GM19438 (cell line): ENCODE data around the gene MAGEL2.
"Not testable (repeated sequence)": the region's sequence is repeated elsewhere in the genome, so short reads cannot be mapped to it uniquely, and the experiment has no call there.

Experiments
- ATAC-seq: cut with Tn5 transposase; IDR thresholded peaks from one replicate; pipeline ENCODE4 v1.9.1; 2021; ENCODE audit warnings: low read depth; ENCODE audit not compliant: unreplicated experiment

The MAGEL2 gene

GRCh38 chr15:23616536-23616935 is 31.1 kb downstream of the MAGEL2 start:
- ATAC-seq: no peak

GRCh38 chr15:23606226-23606625 is 41.4 kb downstream of the MAGEL2 start:
- ATAC-seq: no peak

- no peak for ATAC-seq
Observed at GRCh38 chr15:23602124-23602523, 45.5 kb downstream of the MAGEL2 start.

- ATAC-seq: no peak
Observed at GRCh38 chr15:23599053-23599452, 48.6 kb downstream of the MAGEL2 start.

GRCh38 chr15:23597278-23597677 is 50.4 kb downstream of the MAGEL2 start:
- not testable (repeated sequence) for ATAC-seq

DNA sequence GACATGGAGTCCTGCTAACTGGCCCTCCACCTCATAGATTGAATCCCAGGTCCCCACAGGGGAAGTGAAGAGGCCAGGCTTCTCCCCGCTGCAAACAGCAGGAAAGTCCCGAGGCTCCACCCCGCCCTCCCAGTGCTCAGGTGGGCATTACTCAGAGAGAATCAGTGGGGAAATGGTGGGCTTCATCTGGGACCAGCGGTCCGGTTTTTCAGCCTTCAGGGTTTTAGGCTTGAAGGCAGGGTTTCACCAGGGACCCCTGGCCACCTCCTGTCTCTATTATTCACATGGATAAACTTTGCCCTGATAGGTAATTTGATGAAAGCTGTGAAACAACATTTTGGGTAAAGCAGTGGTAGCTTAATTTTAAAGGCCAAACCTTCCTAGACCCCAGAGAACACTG is 50.9 kb downstream of the MAGEL2 start:
- no peak for ATAC-seq

DNA sequence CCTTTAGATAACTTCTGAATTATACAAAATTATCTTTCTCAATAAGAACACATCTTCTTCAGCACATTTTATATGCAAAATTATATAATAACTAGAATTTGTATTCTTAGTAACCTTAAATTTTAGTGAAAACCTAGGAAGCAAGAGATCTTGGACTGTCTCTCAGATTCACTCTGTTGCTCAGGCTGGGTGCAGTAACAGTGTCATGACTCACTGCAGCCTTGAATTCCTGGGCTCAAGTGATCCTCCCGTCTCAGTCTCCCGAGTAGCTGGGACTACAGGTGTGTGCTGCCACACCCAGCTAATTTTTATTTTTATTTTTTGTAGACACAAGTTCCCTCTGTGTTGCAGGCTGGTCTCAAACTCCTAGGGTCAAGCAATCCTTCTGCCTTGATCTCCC is 52.3 kb downstream of the MAGEL2 start:
- no peak for ATAC-seq

DNA sequence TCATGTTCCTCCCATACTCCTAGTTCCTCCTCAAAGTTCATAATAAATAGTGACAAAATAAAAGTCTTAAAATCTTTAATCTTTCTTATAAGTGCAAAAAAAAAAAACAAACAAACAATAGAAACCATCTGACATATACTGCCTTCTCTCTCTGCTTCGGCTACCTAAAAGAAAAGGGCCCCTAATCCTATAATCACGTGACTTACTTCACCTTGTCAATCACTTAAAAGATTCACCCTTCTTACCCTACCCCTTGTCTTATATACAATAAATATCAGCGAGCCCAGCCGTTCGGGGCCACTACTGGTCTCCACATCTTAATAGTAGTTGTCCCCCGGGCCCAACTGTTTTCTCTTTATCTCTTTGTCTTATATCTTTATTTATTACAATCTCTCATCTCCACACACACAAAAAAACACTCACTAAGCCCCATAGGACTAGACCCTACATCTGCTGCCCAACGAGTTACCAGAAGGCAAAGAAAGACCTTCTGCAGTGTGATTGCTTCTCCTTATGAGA is 53.4 kb downstream of the MAGEL2 start:
- no peak for ATAC-seq
